ENCODE data around the gene GLRX5. TPM values are rescaled to one million over a fixed set of nuclear protein-coding genes. Genes with fewer than 3 reads are reported as not detected.

Gene GLRX5
- total and polyA plus RNA-seq, 2 experiments from 2014 or later: 50.0 to 105 TPM

DNA sequence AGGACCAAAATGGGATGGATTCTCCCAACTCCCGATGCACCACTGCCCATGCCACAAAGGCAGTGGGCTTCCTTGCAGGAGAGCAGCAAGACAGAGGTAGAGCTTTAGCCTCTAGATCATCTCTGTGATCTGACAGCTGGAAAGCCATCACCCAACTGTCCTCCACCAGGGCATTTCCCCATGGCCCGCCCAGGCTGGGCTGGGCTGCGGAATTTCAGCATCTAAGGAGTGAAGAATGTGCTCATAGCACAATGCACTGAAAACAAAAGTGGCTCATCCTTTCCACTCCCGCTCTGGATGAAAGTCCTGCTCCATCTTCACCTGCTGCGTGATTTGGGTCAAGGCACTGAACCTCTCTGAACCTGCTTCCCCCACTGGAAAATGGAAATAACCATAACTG, 24.0 kb upstream of the GLRX5 start:
- TF ChIP-seq, protein P1, sequence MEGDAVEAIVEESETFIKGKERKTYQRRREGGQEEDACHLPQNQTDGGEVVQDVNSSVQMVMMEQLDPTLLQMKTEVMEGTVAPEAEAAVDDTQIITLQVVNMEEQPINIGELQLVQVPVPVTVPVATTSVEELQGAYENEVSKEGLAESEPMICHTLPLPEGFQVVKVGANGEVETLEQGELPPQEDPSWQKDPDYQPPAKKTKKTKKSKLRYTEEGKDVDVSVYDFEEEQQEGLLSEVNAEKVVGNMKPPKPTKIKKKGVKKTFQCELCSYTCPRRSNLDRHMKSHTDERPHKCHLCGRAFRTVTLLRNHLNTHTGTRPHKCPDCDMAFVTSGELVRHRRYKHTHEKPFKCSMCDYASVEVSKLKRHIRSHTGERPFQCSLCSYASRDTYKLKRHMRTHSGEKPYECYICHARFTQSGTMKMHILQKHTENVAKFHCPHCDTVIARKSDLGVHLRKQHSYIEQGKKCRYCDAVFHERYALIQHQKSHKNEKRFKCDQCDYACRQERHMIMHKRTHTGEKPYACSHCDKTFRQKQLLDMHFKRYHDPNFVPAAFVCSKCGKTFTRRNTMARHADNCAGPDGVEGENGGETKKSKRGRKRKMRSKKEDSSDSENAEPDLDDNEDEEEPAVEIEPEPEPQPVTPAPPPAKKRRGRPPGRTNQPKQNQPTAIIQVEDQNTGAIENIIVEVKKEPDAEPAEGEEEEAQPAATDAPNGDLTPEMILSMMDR (IDR thresholded peaks at IDR 0.05; ENCODE audit: poor library complexity): no peak
- no peak for TF ChIP-seq EZH2phosphoT487 (IDR thresholded peaks at IDR 0.05; ENCODE audit: low read depth, severe bottlenecking, unreplicated experiment)
- TF ChIP-seq EZH2 (IDR thresholded peaks at IDR 0.05; ENCODE audit: borderline replicate concordance): no peak
- no peak for DNase-seq (ENCODE audit: low spot score)
- no peaks in the 10 kb centered on the region for H3K79me2 ChIP-seq
- H3K4me2 ChIP-seq: no peak overlapping the region
- peaks cover 11% of the 10 kb centered on the region for H3K4me1 ChIP-seq (ENCODE audit: insufficient read depth)
- no peaks in the 10 kb centered on the region for H3K9me3 ChIP-seq (ENCODE audit: low read depth)
- H3K27me3 ChIP-seq: no peaks in the 10 kb centered on the region
- 93% methylated on average over 5 of the region's 5 CpGs for WGBS (ENCODE audit: low lambda C conversion rate, missing lambda C conversion rate)
- no peaks in the 10 kb centered on the region for H4K20me1 ChIP-seq (ENCODE audit: insufficient read depth, poor library complexity, severe bottlenecking)
- H3K9me2 ChIP-seq (replicated peaks; ENCODE audit: insufficient read depth): no peaks in the 10 kb centered on the region
- no peak overlapping the region for H3K4me3 ChIP-seq
- no peaks in the 10 kb centered on the region for H3K36me3 ChIP-seq (replicated peaks; ENCODE audit: insufficient read depth, low read depth)
- H2AFZ ChIP-seq: no peak overlapping the region
- no peak overlapping the region for H3K27ac ChIP-seq

GRCh38 chr14:95511687-95512086, 23.2 kb upstream of the GLRX5 start:
- Histone ChIP-seq H3K9me3 (ENCODE audit: low read depth) (no peaks in the 10 kb centered on the region), H3K4me1 (ENCODE audit: insufficient read depth) (peaks cover 13% of the 10 kb centered on the region), H3K79me2 (no peaks in the 10 kb centered on the region), H2AFZ (no peak overlapping the region), H3K4me2 (no peak overlapping the region), H3K27me3 (no peaks in the 10 kb centered on the region), H4K20me1 (ENCODE audit: insufficient read depth, poor library complexity, severe bottlenecking) (no peaks in the 10 kb centered on the region), H3K9me2 (replicated peaks; ENCODE audit: insufficient read depth) (no peaks in the 10 kb centered on the region), H3K4me3 (no peak overlapping the region), H3K36me3 (replicated peaks; ENCODE audit: insufficient read depth, low read depth) (no peaks in the 10 kb centered on the region), H3K27ac (no peak overlapping the region)
- TF ChIP-seq, protein P1 (IDR thresholded peaks at IDR 0.05; ENCODE audit: poor library complexity): no peak
- no peak for TF ChIP-seq EZH2 (IDR thresholded peaks at IDR 0.05; ENCODE audit: borderline replicate concordance)
- no peak for TF ChIP-seq EZH2phosphoT487 (IDR thresholded peaks at IDR 0.05; ENCODE audit: low read depth, severe bottlenecking, unreplicated experiment)
- no peak for DNase-seq (ENCODE audit: low spot score)
- 85% methylated on average over 5 of the region's 5 CpGs for WGBS (ENCODE audit: low lambda C conversion rate, missing lambda C conversion rate)

DNA sequence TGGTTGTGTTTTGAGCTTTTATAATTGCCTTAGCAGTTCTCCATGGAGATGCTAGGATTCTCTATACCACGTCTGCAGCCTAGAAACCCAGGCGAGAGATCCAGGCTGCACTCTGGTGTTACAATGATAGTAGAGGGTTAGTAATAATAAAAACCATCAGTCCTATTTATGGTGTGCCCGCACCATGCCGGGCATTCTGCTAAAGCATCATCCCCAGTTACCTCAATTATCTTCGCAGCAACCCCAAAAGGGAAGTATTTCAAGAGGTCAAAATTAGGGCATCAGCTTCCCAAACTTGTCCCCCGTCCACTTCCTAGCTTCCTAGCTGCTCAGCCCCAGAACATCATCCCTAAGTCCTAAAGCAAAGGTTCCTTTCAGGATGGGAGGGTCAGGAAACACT, 21.6 kb upstream of the GLRX5 start:
- no peak overlapping the region for H3K4me2 ChIP-seq
- H3K27ac ChIP-seq: no peak overlapping the region
- H3K9me3 ChIP-seq (ENCODE audit: low read depth): no peaks in the 10 kb centered on the region
- H3K27me3 ChIP-seq: no peaks in the 10 kb centered on the region
- no peaks in the 10 kb centered on the region for H3K9me2 ChIP-seq (replicated peaks; ENCODE audit: insufficient read depth)
- H3K36me3 ChIP-seq (replicated peaks; ENCODE audit: insufficient read depth, low read depth): no peaks in the 10 kb centered on the region
- no peaks in the 10 kb centered on the region for H4K20me1 ChIP-seq (ENCODE audit: insufficient read depth, poor library complexity, severe bottlenecking)
- no peak for TF ChIP-seq EZH2 (IDR thresholded peaks at IDR 0.05; ENCODE audit: borderline replicate concordance)
- TF ChIP-seq EZH2phosphoT487 (IDR thresholded peaks at IDR 0.05; ENCODE audit: low read depth, severe bottlenecking, unreplicated experiment): no peak
- TF ChIP-seq, protein P1 (IDR thresholded peaks at IDR 0.05; ENCODE audit: poor library complexity): no peak
- no peaks in the 10 kb centered on the region for H3K79me2 ChIP-seq
- no peak for DNase-seq (ENCODE audit: low spot score)
- WGBS (ENCODE audit: low lambda C conversion rate, missing lambda C conversion rate): 85% methylated on average over 6 of the region's 6 CpGs
- no peak overlapping the region for H2AFZ ChIP-seq
- peaks cover 23% of the 10 kb centered on the region for H3K4me1 ChIP-seq (ENCODE audit: insufficient read depth)
- H3K4me3 ChIP-seq: no peak overlapping the region

All from hepatocyte (in vitro differentiated cells).